Measurements from ENCODE around the gene CERS6.

Gene CERS6

DNA sequence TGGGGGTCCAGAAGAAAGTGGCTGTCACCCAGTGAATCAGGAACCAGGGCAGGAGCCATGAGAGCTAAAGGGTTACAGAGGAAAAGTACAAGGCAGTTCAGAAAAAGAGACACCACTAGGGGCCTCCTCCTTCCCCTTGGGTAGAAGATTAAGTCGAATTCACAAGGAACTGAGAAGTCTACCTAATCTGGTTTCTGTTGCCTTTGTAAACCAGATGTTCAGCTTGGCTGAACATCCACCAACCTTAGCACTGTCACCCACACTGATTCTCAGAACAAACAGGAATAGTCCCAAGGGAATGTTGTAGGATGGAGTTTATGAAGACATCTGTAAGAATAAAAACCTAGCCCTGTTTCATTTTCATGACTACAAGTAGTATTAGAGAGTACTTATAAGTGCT lies 256.0 kb downstream of the CERS6 start:
- DNase-seq: peak in 1 of 2 experiments; percentile 5

DNA sequence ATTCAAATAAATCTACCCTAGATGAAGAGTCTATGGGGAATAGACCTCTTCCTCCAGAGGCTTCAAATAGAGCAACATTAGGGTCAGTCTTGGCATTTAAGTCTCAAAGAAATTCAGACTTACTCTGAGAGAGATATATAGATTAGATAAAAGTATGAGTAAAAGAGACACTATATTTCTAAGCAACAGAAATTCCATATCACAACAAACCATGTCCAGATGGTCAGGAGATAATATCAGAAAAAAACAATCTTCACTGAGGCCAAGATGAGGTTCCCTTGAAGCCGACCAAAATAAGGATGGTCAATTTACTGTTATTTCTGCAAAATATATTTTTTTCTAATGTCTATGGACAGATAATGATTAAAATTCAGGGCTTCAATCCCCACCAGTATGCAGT lies 257.3 kb downstream of the CERS6 start:
- DNase-seq: no peak

DNA sequence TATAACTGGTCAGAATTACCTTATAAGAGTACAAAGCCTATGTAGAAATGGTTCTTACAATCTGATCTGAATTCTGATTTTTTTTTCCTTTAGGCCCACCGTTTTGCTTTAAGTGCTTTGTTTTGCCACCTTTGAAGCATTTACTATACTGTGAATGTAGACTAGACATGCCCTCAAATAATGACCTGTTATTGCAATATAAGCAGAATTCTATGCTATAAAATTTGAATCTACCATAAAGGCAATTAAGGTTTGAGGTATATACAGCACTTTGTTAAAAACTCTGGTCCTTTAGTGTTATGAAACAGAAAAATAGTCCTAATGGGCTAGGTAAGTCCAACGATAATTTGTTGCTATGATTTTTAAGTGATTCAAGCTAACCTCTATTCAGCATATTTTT lies 259.8 kb downstream of the CERS6 start:
- DNase-seq: no peak

DNA sequence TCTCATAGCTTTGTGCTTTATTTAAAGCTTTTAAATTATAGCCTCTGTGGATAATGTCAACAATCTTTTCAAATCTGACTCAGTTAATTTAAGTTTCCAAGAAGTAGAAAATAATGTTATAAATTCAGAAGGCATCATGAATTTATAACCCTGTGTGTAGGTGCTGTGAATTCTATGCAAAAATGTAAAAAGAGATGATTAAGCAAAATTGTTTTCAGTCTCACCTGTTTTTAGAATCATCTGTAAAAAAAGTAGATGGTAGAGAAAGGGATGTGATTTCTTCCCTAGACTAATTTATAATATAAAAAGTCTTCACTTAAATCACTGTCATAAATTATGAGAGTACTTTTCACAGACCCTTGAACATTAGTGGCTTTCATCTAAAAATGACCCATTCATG lies 260.8 kb downstream of the CERS6 start:
- no peak for DNase-seq

DNA sequence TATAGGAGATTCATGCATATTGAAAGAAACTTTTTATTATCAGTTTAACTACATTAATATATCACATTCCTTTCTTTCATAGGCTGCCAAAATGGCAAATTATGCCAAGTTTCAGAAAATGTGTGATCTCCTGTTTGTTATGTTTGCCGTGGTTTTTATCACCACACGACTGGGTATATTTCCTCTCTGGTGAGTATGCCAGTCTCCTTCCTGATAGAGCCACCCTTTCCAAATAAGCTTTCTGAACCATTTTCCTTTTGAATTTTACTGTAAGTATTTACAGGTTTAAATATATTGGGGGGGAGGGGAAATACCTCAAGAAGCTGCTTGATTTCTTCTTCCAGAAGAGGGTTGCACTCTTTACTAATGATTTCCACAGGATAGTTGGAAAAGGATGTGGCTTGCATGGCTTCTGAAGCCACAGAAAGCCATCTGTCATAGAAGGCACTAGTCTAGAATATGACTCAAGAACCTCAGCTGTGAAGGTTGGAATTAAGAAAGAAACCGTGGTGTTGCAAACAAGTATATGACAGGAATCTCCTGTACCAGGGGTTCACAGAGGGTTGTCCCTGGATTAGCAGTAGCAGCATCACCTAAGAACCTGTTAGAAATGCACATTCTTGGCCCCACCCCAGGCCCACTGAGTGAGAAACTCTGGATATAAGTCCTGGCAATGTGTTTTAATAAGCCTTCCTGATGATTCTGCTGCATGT lies 261.9 kb downstream of the CERS6 start:
- DNase-seq: no peak

DNA sequence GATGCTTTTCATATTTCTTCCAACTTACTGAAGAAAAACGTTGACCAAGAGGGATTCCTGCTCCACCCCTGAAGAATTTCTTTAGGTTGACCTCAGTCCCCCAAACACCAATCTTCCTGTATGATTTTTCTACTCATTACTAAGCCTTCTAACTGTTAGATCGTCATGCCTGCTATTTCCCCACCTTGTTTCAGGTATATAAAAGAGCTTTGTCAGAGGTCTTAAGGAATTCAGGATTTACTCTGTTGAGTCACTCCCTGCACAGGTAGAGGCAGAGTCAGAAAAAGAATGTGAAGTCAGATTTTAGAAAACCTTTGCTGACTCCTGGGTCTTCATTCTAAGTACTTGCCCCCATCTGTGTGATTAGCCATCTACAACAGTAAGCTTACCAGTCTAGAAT lies 262.6 kb downstream of the CERS6 start:
- no peak for DNase-seq

DNA sequence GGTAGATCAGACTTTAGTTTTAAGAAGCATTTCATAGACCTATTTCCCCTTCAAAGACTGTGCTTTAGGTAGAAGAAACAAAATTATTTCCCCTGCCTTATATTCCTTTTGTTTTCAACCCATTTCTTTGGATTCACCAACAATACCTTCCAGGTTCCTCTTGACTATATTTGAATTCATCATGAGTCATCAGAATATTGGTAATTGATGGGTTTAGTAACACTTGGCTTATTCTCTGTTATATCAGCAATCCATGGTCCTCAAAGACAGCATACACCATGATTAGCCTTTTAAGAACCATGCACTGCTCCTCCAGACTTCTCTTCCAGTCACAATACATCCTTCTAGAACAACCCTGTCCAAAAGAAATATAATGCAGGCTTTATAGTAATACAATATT lies 263.4 kb downstream of the CERS6 start:
- DNase-seq: no peak

DNA sequence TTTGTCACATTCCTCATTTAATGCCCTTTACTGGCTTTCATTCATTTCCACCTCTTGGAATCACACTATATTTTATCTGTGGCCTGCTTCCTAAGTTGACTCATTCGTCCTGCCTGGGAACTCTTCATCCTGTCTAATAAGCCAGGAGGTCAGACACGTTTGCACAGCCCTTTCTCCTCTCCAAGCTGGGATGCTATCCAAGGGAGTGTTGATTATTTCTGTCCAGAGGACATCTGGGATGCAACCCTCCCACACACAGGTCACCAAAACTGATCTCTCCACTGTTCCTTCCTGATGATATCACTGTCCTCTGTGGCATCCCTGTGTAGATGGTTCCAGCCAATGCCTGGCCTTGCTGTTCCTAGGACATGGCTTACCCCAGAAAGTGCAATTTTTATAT lies 266.5 kb downstream of the CERS6 start:
- DNase-seq: no peak

DNA sequence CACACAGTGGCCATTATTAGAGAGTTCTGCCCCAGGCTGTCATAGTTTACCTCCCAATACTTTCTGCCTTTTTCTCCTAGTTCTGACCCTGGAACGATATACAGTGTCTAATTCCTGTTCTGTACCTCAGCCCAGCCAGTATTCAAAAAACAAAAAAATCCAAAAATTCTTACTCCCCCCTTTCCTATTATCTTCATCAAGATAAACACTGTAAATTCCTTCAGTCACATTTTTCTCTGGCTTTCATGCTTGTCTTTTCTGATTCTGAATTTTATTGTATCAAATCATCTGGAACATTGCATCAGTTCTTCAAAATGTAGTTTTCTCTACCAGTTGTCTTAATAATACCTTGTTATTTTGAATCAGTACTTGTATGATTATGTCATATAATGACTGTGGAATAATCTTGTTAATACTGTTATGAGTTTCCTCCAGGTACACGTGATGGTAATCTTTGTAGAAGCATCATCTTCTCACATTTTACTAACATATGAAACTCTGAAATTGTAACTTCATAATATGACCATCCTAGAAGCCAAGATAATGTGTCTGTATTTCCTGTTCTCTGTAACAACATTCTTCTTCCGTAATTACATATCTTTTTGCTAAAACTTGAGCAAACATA lies 267.3 kb downstream of the CERS6 start:
- DNase-seq: no peak

DNA sequence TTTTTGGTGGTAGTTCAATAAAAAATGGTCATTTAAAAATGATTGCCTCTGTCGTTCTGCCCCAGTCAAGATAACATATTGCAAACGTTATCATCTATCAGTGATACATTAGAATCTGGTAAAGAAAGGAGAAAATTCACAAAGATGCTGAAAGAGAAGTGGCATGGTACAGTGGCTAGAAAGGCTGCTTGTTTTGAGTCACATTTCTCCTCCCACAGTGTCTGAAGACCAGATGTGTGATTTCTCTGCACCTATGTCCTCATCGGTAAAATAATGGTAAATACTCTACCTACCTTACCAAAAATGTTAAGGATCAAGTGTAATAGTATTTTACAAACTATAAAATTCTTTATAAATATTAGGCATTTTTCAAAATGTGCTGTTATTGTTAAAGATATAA lies 270.3 kb downstream of the CERS6 start:
- DNase-seq: no peak

DNA sequence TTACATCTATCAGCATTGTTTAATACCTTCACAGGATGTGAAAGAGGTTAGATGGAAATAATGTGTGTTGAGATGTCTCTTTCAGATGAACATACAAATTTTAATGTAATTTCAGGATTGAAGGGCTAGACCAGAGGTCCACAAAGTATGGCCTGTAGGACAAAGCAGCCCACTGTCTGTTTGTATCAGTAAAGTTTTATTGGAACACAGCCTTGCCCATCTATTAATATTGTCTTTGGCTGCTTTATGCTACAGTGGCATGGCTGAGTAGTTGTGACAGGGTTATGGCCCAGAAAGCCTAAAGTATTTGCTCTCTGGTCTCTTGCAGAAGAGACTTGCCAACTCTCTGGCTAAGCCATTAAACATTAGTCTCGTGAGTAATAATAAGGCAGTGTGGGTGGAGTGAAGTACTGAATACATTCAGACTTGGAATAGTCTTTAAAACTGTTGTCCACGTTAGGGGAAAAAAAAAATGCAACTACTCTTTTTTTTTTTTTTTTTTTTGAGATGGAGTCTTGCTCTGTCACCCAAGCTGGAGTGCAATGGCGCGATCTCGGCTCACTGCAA lies 271.9 kb downstream of the CERS6 start:
- no peak for DNase-seq

DNA sequence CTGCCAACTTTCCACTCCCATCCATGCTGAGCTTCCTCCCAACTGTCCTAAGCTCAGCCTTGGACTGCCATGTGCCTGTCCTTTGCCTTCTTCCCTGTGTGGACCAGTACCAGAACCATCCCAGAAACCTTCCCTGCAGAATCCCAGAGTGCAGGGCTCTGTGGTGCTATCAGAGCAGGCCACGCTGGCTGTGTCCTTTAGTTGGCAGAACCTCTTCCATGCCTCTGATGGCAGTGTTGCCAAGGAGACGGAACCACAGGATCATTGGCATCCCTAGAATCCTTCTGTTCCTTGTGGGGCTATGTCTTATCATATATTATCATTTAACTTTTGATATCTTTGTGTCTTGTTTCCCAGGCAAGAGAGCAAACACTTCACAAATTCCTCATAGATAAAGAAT lies 273.4 kb downstream of the CERS6 start:
- no peak for DNase-seq

DNA sequence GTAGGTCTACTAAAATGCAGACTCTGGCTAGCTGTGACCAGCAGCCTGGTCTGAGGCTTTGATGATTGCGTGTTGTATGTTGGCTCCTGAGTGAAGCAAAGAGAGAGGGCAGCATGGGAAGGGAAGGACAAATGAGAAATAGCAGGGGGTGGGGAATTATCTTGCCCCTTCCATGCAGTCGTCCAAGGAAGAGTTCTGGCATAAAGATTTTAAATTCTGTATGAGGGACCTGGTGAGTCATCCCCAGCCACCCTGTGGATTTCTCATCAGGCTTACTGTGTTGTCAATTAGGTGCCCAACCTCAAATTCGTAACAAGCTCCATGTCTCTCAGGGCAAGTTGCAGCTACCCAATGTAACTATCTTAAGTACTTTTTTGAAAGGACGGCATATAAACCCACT lies 274.3 kb downstream of the CERS6 start:
- DNase-seq: no peak

DNA sequence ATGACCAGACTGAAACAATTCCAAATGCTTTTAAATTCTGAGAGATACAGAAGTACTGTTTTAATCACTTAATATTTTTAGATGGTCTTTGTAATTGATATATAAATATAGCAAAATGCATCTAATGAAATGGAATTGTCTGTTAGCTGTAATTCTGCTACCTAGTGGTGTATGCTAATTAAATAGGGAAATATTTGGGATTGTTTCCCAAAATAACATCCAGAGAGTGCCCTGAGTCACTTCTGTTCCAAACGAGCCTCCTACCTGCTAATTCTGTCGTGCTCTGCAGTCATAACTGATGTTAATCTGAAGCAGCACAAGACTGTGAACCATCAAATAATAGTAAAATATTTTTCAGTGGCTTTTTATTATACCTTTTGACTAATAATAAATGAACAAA lies 274.9 kb downstream of the CERS6 start:
- no peak for DNase-seq

DNA sequence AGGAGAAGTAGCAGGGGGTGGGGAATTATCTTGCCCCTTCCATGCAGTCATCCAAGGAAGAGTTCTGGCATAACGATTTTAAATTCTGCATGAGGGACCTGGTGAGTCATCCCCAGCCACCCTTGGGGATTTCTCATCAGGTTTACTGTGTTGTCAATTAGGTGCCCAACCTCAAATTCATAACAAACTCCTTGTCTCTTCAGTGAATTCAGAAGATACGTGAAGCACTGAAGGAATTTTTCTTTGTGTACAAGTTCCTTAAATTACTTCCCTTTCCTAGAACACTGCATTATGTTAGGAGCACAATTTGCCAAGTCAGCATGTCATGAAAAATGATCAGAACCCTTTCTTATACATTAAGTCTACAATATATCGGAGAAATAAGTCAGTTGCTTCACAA lies 275.5 kb downstream of the CERS6 start:
- no peak for DNase-seq

DNA sequence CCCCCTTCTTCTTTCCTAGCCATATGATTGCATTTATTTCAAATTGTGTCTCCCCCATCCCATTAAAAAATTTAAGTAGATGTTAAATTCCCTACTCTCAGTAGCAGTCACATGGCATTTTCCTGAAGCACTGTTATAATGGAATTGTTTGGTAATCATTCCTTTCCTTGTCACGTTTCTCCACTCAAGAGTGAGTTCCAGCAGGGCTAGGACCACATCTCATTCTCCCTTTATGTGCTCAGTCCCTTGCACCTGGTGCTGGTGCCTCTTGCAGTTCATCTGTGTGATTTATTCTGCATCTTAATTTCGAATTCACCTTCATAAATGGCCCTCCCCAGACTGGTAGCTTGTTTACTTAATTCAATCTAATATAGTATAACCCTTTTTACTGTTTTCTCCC lies 276.0 kb downstream of the CERS6 start:
- DNase-seq: no peak

DNA sequence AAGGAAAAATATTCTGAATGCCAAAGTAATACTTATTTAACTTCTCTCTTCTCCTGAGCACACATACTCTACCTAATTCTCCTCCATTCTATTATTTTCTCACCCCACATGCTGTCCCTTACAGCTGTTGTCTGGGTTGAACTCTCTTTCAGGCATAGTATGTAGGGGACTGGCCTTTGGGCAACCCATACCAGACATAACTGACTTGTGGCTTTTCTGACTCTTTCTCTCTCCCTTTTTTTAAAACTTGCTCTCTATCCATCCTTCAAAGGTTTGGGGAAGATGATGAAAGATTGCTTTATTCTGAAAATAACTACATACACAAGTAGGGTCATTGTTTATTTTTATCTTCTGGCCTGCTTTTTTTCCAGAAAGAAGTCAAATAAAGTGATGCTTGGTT lies 276.4 kb downstream of the CERS6 start:
- no peak for DNase-seq

DNA sequence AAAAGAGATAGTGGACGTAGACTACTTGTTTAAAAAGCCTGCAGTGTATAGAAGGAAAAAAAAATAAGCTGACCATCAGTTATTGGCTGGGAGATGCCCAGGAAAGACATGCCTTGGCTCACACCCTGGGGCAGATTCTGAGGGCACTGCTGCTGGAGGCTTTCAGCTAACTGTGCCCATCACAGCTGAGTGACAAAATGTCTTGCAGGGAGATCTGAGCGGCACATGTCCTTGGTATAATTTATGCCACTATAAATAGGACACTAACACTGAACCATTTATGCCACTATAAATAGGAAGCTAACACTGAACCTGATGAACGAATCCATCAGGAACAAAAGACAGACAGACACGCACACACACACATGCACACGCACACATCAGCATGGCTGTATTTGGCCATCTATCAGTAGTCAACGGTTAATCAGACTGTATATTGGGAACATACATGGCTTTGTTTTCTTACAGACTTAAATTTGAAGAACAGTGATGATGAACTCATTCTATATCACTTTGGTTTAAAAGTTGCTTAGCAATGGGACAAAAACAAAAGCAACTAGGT lies 278.2 kb downstream of the CERS6 start:
- no peak for DNase-seq

DNA sequence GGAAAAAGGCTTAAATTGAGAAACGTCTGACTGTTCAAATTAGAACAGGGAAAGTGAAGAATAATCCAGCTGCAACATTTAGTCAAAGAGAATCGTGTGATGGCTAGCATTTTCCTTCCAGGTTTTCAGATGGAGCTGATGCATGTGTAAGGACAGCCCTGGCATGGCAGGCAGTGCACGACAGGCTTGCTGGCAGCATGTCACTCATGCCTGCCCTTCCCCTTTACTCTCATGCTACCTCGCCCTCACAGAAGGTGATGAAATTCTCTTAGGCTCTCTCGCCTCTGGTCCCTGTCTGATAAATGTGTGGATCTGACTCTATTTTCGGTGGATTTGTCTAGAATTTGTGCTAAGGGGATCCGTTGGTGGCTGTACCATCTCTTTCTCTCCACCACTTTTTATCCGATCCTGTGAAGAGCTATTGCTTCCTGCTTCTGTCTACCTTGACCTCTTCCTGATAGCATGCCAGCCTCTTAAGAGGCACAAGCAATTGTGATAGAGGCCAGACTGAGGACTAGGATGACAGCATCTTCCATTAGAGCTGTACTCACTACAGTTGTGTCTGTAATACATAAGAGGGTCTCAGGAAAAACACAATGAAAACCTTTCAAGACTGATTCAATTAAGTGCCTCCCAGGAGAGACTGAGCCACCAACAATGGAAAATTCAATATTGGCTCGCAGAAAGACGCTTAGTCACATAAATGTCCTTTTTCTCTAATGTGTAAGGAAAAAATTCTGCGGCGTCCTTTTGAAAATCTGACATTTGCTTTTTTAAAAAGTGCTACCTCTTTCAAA lies 280.8 kb downstream of the CERS6 start:
- DNase-seq: no peak

DNA sequence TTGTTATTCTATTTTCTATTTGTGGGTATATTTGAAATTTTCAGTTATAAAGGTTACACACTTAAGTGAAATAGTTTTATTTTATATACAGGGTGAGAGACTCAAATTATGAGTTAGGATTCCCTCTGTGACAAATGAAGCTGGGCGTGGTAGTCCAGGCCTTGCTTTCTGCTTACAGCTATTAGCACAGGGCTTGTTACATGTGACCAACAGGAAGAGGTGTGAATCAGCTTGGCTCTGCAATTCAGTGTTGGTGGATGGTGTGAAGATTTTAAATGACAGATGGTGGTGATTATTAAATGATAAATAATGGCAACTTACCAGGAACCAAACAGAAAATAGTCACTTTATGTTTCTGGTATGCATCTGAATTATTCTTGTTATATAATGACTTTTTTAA lies 282.0 kb downstream of the CERS6 start:
- no peak for DNase-seq

DNA sequence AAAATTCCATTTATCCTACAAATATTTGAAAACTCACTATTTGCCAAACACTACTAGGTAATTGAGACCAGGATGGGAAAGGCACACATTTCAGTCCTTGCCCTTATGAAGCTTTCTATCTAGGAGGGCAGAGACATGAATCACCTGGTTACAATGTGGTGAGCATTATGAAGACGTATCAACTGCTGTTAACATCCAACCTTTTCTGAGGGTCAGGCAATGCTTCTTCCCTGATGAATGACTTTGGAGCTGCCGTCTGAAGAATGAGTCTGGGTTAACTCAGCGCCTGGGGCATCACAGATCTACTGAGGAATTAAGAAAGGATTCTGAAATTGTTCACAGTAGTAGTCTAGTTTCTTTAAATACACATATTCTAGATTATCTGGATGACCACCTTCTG lies 284.3 kb downstream of the CERS6 start:
- no peak for DNase-seq

DNA sequence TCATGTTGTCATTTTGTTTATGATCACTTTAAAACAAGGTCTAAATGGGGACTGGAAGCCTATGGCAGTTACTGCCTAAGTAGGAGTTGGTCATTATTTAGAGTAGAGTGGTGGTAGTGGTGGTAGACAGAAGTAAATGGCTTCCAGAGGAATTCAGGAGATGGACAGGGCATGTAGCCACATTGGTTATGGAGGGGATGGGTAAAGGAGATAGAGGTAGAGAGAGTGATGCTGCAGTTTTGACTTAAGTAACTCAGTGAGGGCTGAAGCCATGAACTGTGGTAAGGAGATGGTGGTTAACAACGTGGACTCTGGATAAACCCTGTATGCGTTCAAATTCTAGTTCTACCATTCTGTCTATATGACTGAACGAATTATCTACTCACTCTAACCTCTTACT lies 284.7 kb downstream of the CERS6 start:
- DNase-seq: no peak

DNA sequence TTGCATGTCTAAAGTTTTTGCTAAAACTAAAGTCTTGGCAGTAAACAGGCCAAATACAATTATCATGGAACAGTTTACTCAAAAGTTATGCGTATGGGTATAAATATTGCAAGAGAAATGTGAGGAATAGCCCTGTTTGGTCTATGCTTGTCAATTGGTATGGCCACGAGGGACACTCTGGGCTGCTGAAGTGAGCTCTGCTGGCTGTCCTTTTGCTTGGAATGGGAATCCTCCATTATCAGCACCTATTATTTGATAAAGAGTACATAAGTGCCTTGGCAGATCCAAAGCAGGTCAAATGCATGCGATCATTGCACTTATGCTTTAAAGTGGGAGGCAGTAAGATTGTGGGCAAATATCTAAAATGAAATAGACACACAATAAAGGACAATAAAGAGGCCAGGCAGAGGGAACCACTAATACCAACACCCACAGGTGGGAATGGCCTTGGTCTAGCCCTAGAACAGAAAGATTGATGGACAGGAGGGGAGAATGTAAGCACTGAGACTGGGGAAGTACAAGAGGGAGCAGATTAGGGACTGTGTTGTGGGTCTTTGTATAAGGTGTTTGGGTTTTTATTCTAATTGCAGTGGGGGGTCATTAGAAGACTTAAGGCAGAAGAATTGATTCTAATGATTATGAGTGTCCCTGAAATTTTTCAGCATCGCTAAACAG lies 286.3 kb downstream of the CERS6 start:
- DNase-seq: no peak
